HT1080 (cell line): ENCODE results near the gene MDP1. TPM values are rescaled to one million over a fixed set of nuclear protein-coding genes. Genes with fewer than 3 reads are reported as not detected.

Experiments used
- DNase-seq: peaks from one replicate; pipeline ENCODE4 v3.0.0-alpha.2; 2015; ENCODE audit warnings: low read depth
- polyA plus RNA-seq, 2 experiments: library from polyadenylated mRNA; depleted of rRNA; stranded (reverse); fragments of >200 nt; gene quantifications; 2 replicates each; pipeline ENCODE4 v1.2.3, GENCODE V29; 2015
- total RNA-seq: library from RNA; depleted of rRNA; stranded (reverse); fragments of >200 nt; shearing (Covaris generic); gene quantifications from 2 replicates; pipeline ENCODE4 v1.2.3, GENCODE V29; 2014; rRNA removed

The MDP1 gene
- total RNA-seq = 10.6 and 12.3 TPM in 2 replicates
- 17.9 and 24.3 TPM in 2 replicates for polyA plus RNA-seq (2015; cell fraction: cytosol; rRNA removed)
- polyA plus RNA-seq (2015; cell fraction: nucleus; rRNA removed) = 14.8 and 14.9 TPM in 2 replicates

- peak; percentile 90 for DNase-seq
These were observed at the start of gene MDP1 for GRCh38 chr14:24215495-24216344. Gene MDP1, minus strand, starts transcription at chr14:24216066. Its CDS starts 111 bp downstream, at chr14:24215955.

DNA sequence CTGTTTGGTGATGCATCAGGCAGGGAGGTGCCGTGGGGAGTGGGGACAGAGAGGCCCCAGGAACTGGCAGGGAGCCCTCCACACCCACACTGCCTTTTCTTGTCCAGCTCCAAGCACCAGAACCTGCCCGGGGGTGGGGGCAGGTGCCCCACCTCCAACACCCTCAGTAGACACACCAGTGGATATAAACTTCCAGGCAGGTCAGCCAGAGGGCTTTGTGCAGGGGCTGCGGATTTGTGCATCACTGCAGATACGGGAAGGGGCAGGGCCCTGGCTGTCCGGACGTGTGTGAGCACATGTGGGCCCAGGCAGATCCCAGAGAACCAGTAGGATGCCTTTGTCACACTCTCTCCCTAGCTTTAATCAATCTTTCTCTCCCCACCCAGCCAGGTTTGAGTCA, 48.4 kb upstream of the MDP1 start:
- no peak for DNase-seq

DNA sequence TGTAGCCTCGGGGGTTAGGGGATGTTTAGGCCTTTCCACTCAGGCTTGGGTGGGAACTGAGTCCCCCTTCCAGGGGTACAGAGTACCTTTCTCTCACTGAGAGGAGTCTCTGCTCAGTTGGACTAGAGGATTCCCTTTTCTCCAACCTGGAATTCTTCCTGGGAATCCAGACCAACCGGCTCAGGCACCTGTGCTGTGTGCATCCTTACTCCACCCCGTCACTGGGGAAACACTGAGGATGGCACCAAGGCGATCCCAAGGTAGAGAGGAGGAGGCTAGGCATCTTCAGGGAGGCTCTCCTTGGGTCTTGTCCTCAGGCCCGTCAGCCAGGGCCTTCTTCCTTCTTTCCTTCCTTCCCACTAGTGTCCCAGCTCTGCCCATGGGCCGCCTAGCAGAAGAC, 48.0 kb upstream of the MDP1 start:
- no peak for DNase-seq

GRCh38 chr14:24262821-24263733, 47.2 kb upstream of the MDP1 start, which contains the start of gene TGM1:
Gene TGM1, minus strand, starts transcription at chr14:24263177. Its CDS starts 825 bp downstream, at chr14:24262352.
- DNase-seq = no peak

DNA sequence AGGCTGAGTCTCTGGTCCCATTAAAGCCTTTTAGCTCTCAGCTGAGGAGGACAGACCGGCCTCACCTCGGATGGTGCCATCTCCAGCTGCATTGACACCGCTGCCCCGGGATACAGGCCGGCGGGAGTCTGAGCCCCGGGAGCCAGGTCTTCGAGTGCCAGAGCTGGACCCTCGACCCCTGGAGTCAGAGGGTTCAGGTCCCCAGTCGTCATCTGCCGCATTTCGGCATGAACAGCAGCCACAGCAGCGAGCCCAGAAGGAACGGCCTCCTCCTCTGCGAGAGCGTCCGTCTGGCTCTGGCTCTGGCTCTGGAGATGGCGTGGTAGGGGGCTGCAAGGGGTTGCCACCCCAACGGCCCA, 46.1 kb upstream of the MDP1 start:
- no peak for DNase-seq

GRCh38 chr14:24261256-24261968, 45.5 kb upstream of the MDP1 start:
- no peak for DNase-seq

DNA sequence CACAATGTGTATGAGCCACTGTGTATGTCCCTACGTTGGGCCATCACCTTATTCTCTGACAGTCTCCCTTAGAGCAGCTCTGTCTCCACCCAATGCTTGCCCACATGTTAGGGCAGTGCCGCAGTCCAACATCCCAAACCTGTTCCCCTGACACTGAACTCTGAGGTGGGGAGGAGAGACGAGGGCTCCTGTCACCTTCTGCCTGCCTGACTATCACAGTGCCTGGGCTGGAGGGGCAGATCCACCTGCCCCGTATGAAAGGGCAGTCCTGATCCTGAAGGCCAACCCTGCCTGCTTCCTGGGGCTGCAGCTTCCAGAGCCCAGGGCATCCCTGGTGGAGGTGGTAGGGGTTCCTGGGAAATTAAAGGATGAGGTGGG, 44.9 kb upstream of the MDP1 start:
- DNase-seq = no peak

DNA sequence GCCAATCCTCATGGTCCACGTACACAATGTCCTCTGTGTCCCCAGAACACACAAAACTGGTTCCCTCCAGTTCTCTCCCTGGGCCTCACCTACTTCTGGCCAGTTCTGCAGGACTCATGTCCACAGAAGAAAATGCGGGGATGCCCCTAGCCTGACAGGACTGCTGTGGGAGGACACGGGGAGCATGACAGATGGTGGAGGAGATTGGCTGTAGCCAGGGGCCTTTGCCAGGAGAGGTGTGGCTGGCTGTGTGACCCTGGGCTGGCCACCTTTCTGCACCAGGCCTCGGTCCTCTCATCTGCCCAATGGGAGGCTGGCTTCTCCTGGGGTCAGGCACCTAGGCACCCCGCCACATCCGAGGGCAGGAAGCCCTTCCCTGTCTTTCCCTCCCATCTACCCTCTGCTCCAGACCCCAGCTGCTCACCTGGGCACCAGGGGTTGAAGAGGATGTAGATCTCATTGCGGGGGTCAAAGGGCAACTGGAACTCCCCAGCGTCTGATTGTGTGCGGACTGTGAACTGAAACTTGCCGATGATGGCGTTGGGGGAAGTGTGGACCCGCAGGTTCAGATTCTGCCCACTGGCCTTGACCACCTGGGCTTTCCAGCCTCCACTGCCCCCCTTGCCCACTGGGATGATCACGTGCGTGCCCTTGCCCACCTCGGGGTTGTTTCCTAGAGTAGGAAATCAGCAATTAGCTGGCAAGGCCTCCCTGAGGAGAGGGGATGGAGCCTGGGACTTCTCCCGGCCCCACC, 44.3 kb upstream of the MDP1 start:
- no peak for DNase-seq

DNA sequence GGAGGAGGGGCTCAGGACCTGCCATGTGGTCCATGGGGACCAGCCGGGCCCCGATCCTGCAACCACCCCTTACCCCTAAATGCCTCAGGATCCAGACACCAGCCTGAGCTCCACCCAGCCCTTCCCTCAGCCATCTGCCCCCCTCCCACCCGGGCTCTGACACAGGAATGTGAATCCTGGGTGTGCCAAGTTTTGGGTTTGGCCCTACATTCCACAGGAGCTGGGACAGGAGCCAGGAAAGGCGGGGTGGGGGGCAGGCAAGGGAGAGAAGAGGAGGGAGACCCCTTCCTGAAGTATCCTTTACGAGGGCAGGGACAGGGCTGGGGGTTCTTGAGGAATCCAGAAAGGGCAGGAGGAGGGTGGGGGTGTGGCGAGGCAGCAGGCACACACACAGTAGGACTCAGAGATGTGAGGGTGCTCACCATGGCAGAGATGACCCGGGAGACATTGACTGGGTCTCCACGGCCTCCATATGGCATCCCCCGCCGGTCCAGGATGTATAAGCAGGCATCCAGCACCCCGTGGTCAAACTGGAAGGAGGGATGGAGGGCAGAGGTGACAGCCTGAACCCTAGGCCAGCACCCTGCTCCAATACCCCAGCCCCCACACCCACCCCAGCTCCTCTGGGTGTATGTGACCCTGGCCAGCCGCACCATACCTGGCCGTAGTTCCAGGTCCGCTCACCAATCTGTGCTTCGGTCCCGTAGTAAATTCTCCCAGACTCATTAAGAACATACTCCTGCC, 43.6 kb upstream of the MDP1 start:
- no peak for DNase-seq

GRCh38 chr14:24258548-24259265, 42.8 kb upstream of the MDP1 start:
- no peak for DNase-seq

- no peak for DNase-seq
These were observed 42.3 kb upstream of the MDP1 start for GRCh38 chr14:24258119-24258518.

- DNase-seq = no peak
These were observed 41.1 kb upstream of the MDP1 start for GRCh38 chr14:24256960-24257359.

DNA sequence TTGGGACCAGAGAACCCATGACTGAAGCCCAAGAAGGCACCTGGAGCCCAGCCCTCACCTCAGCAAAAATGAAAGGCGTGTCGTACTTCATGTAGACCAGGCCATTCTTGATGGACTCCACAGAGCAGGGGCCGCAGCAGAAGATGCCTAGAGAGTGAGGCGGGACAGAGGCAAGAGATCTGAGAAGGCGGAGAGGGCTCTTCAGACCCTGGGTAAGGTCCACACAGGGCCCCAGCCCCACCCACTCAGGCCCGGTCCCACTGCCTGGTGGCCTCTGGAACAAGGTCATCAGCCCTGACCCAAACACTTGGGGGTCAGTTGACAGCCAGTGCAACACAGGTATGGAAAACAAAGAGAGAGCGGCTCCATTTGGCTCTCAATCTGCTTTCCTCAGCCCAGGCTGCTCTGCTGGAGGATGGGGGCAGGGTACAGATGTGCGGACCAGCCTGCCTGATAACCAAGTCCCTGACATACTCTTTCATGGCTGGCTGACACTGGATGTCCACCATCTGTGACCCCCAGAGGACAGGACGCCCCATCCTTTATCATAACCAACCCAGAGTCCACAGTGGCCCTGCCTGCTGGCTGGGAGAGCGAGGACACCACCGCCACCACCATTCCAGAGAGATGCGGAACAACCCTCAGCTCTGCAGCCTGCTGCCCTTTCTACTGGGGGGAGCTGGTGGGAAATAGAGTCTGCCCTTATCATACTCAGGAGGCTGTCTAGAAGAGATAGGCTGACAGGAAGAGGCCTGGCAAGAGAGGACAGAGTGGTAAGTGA, 40.3 kb upstream of the MDP1 start:
- DNase-seq = no peak

DNA sequence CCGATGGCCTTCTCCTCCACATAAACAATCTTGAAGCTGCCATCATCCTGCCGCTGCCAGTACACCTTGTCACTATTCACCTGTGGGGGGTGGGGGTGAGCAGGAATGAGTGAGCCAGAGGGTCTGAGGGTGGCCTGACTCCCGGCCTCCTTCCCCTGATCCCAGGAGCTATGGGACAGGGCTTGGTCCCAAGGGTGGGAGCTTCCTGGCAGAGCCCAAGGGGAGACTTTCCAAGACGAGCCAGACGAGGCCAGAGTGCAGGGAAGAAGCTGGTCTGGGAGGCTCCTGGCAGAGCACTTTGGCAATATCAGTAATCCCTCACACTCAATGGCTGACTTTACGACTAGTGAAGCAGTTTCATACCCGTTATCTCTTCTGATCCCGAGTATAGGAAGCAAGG, 39.6 kb upstream of the MDP1 start:
- DNase-seq = no peak

DNA sequence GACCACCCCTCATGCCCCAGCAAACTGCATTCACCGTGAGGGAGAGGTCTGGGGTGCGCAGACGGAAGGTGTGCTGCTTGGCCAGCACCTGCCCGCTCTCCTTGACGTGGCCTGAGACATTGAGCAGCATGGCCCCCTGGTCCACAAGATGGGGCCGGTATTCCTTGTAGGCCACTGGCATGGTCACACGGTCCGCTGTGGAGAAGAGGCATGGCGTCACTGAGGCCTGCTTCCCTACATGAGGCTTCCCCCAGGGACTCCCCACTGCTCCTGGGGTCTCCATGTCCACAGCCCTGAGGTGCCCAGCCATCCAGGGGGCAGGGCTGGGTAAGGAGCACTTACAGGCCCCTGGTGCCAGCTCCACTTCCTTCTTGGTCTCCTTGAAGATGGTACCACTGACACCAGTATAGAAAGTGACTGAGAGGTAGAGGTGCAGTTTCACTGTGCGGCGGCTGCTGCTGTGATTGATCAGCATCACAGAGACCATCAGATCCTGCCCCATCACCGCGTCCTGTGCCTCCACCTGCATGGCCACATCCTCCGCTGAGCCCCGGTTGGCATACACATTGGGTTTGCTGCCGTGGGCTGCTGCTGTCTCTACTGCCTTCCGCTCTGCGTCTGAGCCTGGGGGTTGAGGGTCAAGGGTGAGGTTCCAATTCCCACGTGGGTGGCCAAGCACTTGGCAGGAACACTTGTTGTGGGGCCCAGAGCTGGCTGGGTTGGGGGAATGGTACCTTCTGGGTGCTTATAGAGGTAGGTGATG, 38.9 kb upstream of the MDP1 start:
- DNase-seq = no peak

DNA sequence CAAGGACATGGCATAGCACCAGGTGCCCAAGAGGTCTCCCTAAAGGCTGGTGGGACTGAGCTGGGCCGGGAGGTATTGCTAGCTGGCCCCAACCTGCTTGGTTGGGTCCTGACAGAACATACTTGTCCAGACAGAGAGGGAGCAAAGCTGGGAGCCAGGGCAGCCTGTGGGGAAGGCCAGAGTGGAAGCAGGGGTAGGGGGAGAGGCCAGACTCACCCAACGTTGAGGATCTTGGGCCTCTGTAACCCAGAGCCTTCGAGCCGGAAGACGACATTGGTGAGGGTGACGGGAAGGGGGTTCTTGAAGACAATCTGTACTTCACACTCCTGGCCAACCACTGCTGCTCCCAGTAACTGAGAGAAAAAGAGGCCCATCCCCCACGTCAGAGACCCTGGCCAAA, 38.1 kb upstream of the MDP1 start:
- DNase-seq = no peak

- DNase-seq = no peak
These were observed 36.6 kb upstream of the MDP1 start for GRCh38 chr14:24252289-24253124.
